Mesodermal cell (in vitro differentiated cells): ENCODE data around the gene COIL.
A peak's percentile ranks its signal among the peaks of the same experiment; 100 is the strongest.
"Not testable (repeated sequence)": the region's sequence is repeated elsewhere in the genome, so short reads cannot be mapped to it uniquely, and the experiment has no call there.

Experiments
- H3K27ac ChIP-seq: 2 replicates; pipeline ENCODE4 v1.7.0; 2013; ENCODE audit warnings: mild to moderate bottlenecking, low read depth, low read length, moderate library complexity; ENCODE audit not compliant: severe bottlenecking
- H3K36me3 ChIP-seq: 2 replicates; pipeline ENCODE4 v1.7.1; 2013; ENCODE audit warnings: mild to moderate bottlenecking, low read length, moderate library complexity; ENCODE audit not compliant: control insufficient read depth, insufficient read depth
- H3K4me1 ChIP-seq: one replicate; pipeline ENCODE4 v1.7.1; 2013; ENCODE audit warnings: mild to moderate bottlenecking, low read length; ENCODE audit not compliant: insufficient read depth, control insufficient read depth, poor library complexity, severe bottlenecking
- H3K4me3 ChIP-seq: 2 replicates; pipeline ENCODE4 v1.7.0; 2013; ENCODE audit warnings: low read length, control low read depth, mild to moderate bottlenecking; ENCODE audit not compliant: insufficient read depth, poor library complexity, severe bottlenecking; ENCODE audit errors: extremely low read depth
- H3K9me3 ChIP-seq: 2 replicates; pipeline ENCODE4 v1.7.1; 2013; ENCODE audit warnings: mild to moderate bottlenecking, low read length, moderate library complexity; ENCODE audit not compliant: control insufficient read depth
- WGBS, 2 experiments: methylation state at CpG; one replicate each; pipeline ENCODE4 v1.1.5; 2013; ENCODE audit warnings: missing lambda C conversion rate in 2 of 2; ENCODE audit not compliant: insufficient coverage in 2 of 2; 5-methylcytosine and 5-hydroxymethylcytosine counted together

The COIL gene

GRCh38 chr17:56977673-56978395, 17.0 kb upstream of the COIL start, which contains the start of gene SCPEP1:
Gene SCPEP1 (plus strand): TSS chr17:56978131. CDS start chr17:56978160, 29 bp downstream.
- Histone ChIP-seq H3K27ac (no peak within 1 kb of the TSS), H3K4me3 (peak within 1 kb of the TSS; percentile 46), H3K36me3 (no peaks in the 10 kb centered on the region), H3K4me1 (peaks cover 5% of the 10 kb centered on the region), H3K9me3 (no peaks in the 10 kb centered on the region)
- 1 to 2% methylated on average over 15 to 24 of the region's 42 CpGs for WGBS, 2 experiments

GRCh38 chr17:56976941-56977608, 16.2 kb upstream of the COIL start:
- H3K27ac ChIP-seq: no peak overlapping the region
- H3K9me3 ChIP-seq: peaks cover 4% of the 10 kb centered on the region
- no peaks in the 10 kb centered on the region for H3K36me3 ChIP-seq
- peak overlapping the region; percentile 46 for H3K4me3 ChIP-seq
- peaks cover 5% of the 10 kb centered on the region for H3K4me1 ChIP-seq
- 77 to 81% methylated on average over 4 to 6 of the region's 11 CpGs for WGBS, 2 experiments

- peaks cover 5% of the 10 kb centered on the region for H3K4me1 ChIP-seq
- H3K4me3 ChIP-seq: no peak overlapping the region
- 80 to 100% methylated on average over 1 of the region's 2 CpGs for WGBS, 2 experiments
- no peaks in the 10 kb centered on the region for H3K36me3 ChIP-seq
- no peak overlapping the region for H3K27ac ChIP-seq
- peaks cover 16% of the 10 kb centered on the region for H3K9me3 ChIP-seq
These were observed 14.8 kb upstream of the COIL start for GRCh38 chr17:56975656-56976055.

DNA sequence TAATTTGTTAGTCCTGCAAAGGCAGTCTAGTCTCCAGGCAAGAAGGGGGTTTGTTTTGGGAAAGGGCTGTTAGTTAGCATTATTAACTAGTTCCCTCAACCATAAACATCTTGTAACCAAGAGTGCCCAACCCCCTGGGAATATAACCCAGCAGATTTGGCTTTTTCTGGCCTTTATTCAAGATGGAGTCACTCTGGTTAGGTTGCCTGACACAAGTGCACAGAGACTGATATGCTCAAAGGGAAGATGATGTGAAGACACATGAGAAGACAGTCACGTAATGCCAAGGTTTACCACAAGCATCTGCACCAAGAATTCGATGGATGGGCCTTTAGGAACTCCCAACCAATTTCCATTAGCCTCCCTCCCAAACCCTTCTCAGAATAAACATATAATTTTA, 13.2 kb upstream of the COIL start:
- Histone ChIP-seq H3K9me3 (peaks cover 17% of the 10 kb centered on the region), H3K4me3 (no peak overlapping the region), H3K4me1 (peaks cover 2% of the 10 kb centered on the region), H3K36me3 (no peaks in the 10 kb centered on the region), H3K27ac (no peak overlapping the region)
- WGBS, 2 experiments: 78% methylated on average over 2 of the region's 2 CpGs; no CpG with 5 or more reads in 1 of the 2 experiments

- 96% methylated on average over 6 to 7 of the region's 7 CpGs for WGBS, 2 experiments
- H3K9me3 ChIP-seq: peaks cover 17% of the 10 kb centered on the region
- H3K4me1 ChIP-seq: no peaks in the 10 kb centered on the region
- no peak overlapping the region for H3K4me3 ChIP-seq
- no peaks in the 10 kb centered on the region for H3K36me3 ChIP-seq
- H3K27ac ChIP-seq: no peak overlapping the region
These were observed 12.7 kb upstream of the COIL start for GRCh38 chr17:56973520-56973919.

DNA sequence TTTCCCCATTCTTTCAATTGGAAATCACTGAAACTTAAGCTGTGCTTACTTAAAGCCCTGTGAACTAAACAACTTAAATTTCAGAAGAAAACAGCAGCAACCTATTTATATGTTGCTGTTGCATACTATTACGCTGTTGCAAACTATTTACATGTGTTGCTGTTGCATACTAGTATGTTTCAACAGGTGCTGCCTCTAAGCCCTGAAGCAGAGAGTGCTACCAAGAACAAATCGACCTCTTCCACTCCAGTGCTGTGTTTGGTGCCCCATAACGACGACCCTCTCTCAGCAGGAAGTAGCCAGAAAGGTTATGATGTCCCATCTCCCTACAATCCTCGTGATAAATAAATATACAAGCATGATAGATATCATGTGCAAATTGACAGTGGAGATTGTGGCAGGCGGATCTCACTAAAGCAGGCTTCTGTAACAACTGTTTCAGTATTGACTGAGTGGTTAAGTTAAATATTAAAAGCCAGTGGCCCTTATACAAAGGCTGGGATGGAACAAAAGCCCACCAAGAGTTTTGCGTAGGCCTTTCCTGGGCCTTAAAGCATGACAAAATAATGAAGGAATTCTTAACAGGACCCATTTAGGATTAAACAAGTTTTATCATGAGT, 11.4 kb upstream of the COIL start:
- Histone ChIP-seq H3K4me1 (no peaks in the 10 kb centered on the region), H3K9me3 (peaks cover 17% of the 10 kb centered on the region), H3K27ac (no peak overlapping the region), H3K4me3 (no peak overlapping the region), H3K36me3 (no peaks in the 10 kb centered on the region)
- WGBS, 2 experiments: 86 to 91% methylated on average over 1 to 2 of the region's 7 CpGs

DNA sequence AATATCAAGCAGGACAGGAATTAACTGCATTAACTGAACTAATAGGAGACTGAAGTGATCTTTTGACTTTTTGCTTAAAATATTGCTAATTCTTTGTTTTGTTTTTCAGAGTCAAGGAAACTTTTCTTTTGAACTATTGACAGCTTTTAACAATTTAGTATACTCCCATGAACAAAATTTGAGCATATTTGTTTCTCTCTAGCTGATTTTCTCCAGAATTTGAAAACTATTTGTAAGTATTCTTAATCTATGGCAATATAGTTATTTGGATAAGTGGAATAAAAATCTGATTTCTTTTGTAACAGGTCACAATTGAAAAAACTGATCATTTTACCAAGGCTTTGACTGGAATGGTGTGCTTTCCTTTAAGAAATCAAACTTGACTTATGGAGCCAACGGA, 10.1 kb upstream of the COIL start:
- Histone ChIP-seq H3K4me1 (no peaks in the 10 kb centered on the region), H3K9me3 (peaks cover 17% of the 10 kb centered on the region), H3K4me3 (no peak overlapping the region), H3K27ac (no peak overlapping the region), H3K36me3 (no peaks in the 10 kb centered on the region)
- WGBS, 2 experiments: no CpG with 5 or more reads among the region's 1 CpG

DNA sequence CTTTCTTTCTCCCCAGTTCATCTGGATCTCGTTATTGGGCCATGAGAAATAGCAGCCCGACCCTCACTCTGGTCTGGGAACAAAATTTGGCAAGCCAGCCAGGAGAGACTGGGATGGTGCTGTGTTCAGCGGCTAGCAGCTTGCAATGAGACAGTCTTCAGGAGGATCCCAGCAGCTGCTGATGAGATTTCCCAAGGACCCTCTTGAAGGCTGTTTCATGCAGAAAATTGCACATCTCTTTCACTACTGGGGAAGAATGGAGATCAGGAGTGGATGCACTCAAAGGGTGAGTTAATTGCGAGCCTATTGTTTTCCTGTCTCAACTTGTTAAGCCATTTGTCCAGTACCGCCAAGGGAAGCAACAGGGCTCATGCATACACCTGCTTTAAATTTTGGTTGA, 5.5 kb upstream of the COIL start:
- peaks cover 6% of the 10 kb centered on the region for H3K9me3 ChIP-seq
- WGBS, 2 experiments: 85 to 89% methylated on average over 5 of the region's 5 CpGs
- no peak overlapping the region for H3K4me3 ChIP-seq
- no peak overlapping the region for H3K27ac ChIP-seq
- no peaks in the 10 kb centered on the region for H3K4me1 ChIP-seq
- H3K36me3 ChIP-seq: no peaks in the 10 kb centered on the region

GRCh38 chr17:56965681-56966080, 4.8 kb upstream of the COIL start:
- H3K9me3 ChIP-seq, H3K4me3 ChIP-seq, H3K36me3 ChIP-seq, H3K27ac ChIP-seq, H3K4me1 ChIP-seq: not testable (repeated sequence)
- WGBS, 2 experiments: 86 to 98% methylated on average over 5 of the region's 6 CpGs

DNA sequence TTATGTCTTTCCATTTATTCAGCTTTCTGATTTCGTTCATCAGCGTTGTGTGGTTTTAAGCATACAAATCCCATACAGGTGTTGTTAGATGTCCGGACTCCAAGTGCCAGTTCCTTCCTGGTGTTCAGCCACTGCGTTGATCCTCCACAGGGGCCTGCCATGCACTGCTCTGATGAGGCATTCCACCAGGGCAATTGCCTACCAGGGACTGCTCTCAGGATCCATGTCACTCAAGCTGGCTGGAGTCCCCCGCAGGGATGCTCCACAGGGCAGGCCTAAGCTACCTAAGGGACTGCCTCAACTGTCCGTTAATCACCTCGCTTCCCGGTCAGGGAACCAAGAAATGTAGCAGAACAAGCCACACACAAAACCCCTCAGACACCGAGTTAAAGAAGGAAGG, 4.4 kb upstream of the COIL start:
- H3K4me1 ChIP-seq, H3K9me3 ChIP-seq, H3K4me3 ChIP-seq, H3K36me3 ChIP-seq, H3K27ac ChIP-seq: not testable (repeated sequence)
- WGBS, 2 experiments: 92% methylated on average over 7 to 9 of the region's 9 CpGs

DNA sequence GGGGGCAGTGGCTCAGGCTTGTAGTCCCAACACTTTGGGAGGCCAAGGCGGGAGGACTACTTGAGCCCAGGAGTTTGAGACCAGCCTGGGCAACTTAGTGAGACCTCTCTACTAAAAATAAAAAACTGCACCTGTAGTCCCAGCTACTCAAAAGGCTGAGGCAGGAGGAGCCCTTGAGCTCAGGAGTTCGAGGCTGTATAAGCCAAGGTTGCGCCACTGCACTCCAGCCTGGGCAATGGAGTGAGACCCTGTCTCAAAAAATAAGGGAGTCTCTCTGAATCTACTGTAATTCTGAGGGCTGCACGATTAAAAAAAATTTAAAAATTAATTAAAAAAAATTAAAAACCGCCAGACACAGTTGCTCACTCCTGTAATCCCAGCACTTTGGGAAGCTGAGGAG, 3.9 kb downstream of the COIL start:
- no peaks in the 10 kb centered on the region for H3K9me3 ChIP-seq
- H3K4me1 ChIP-seq: no peaks in the 10 kb centered on the region
- WGBS, 2 experiments: 77 to 94% methylated on average over 2 to 3 of the region's 5 CpGs
- no peak overlapping the region for H3K4me3 ChIP-seq
- no peak overlapping the region for H3K27ac ChIP-seq
- peaks cover 21% of the 10 kb centered on the region for H3K36me3 ChIP-seq
